HepG2 (cell line): ENCODE results near the gene TNFAIP8L3. TPM values are rescaled to one million over a fixed set of nuclear protein-coding genes. Genes with fewer than 3 reads are reported as not detected.
"Not testable (repeated sequence)": the region's sequence is repeated elsewhere in the genome, so short reads cannot be mapped to it uniquely, and the experiment has no call there.

ENCODE experiments used
- ATAC-seq: fragments of 200-7000 bp; cut with Tn5 transposase; 3 replicates; pipeline ENCODE4 v1.9.1; 2020; ENCODE audit warnings: mild to moderate bottlenecking, moderate library complexity
- BruUV-seq: library from RNA; stranded (reverse); fragments of 400-500 nt; replicated peaks from 2 replicates; lab custom pipeline; 2021; lab: Mats Ljungman, UMichigan
- CTCF ChIA-PET: fragments of 300-600 bp; formaldehyde crosslinking; extraction: SDS; loops from one replicate; lab custom pipeline; 2021; ENCODE audit warnings: low total read pairs, inconsistent platforms, low intra/inter-chr PET ratio; lab: Yijun Ruan, JAX
- POLR2A ChIA-PET: fragments of 350-600 bp; sonication (Branson Sonifier 250); formaldehyde crosslinking; loops from one replicate; lab custom pipeline; 2020; ENCODE audit warnings: antibody characterized with exemption, inconsistent platforms; lab: Yijun Ruan, JAX
- DNase-seq: peaks from one replicate; pipeline ENCODE4 v3.0.0-alpha.2; 2015; ENCODE audit warnings: low spot score
- FAIRE-seq: peaks from 3 replicates; lab custom pipeline; 2011; peaks lifted over from hg19 to GRCh38; lab: Jason Lieb, UNC
- H2AFZ ChIP-seq: one replicate; pipeline ENCODE4 v1.6.1; 2011; ENCODE audit warnings: low read length, inconsistent platforms
- H3K27ac ChIP-seq: fragments of 300-600 bp; 3 replicates; pipeline ENCODE4 v1.8.0; 2011; ENCODE audit warnings: mixed run types, mild to moderate bottlenecking, mixed read lengths, low read length, inconsistent platforms; ENCODE audit not compliant: insufficient read depth; ENCODE audit errors: extremely low read length
- H3K27me3 ChIP-seq, 2 experiments: fragments of 200-600 bp in 1 of 2; 2 replicates in 1 of 2; 3 replicates in 1 of 2; pipeline versions ENCODE4 v1.6.0 to v1.8.0; 2011; ENCODE audit warnings: low read length in 2 of 2, mild to moderate bottlenecking in 2 of 2, moderate library complexity in 2 of 2, inconsistent platforms in 1 of 2; ENCODE audit not compliant: insufficient read depth in 2 of 2, control insufficient read depth in 1 of 2
- H3K36me3 ChIP-seq, 2 experiments: fragments of 200-600 bp in 1 of 2; replicated peaks in 1 of 2; 2 replicates in 1 of 2; 3 replicates in 1 of 2; pipeline versions ENCODE4 v1.5.1 to v1.8.0; 2011; ENCODE audit warnings: low read length in 2 of 2, inconsistent platforms in 1 of 2; ENCODE audit not compliant: insufficient read depth in 2 of 2, control insufficient read depth in 1 of 2
- H3K4me1 ChIP-seq: 2 replicates; pipeline ENCODE4 v1.5.1; 2012; ENCODE audit warnings: low read length, inconsistent platforms; ENCODE audit not compliant: insufficient read depth
- H3K4me2 ChIP-seq: 2 replicates; pipeline ENCODE4 v1.6.0; 2011; ENCODE audit warnings: low read depth, low read length, inconsistent platforms
- H3K4me3 ChIP-seq, 3 experiments: fragments of 200-600 bp in 1 of 3; sonication (generic), shearing (Covaris generic) in 1 of 3; replicated peaks in 1 of 3; 2 replicates each; pipeline ENCODE4 v1.5.1; 2011 to 2016; ENCODE audit warnings: low read length in 3 of 3, inconsistent platforms in 2 of 3, low read depth in 2 of 3, mild to moderate bottlenecking in 2 of 3, control low read depth in 1 of 3, mixed read lengths in 1 of 3; ENCODE audit not compliant: insufficient read depth in 1 of 3
- H3K79me2 ChIP-seq: one replicate; pipeline ENCODE4 v1.6.1; 2011; ENCODE audit warnings: low read length, inconsistent platforms; ENCODE audit not compliant: insufficient read depth
- H3K9ac ChIP-seq: 2 replicates; pipeline ENCODE4 v1.6.0; 2011; ENCODE audit warnings: mild to moderate bottlenecking, low read depth, low read length, inconsistent platforms; ENCODE audit not compliant: insufficient read depth
- H3K9me3 ChIP-seq: 2 replicates; pipeline ENCODE4 v1.5.1; 2012; ENCODE audit warnings: mild to moderate bottlenecking, low read length
- H4K20me1 ChIP-seq: 2 replicates; pipeline ENCODE4 v1.6.0; 2011; ENCODE audit warnings: inconsistent platforms, mild to moderate bottlenecking, low read length, moderate library complexity; ENCODE audit not compliant: insufficient read depth
- BCL3 ChIP-seq: sonication (generic); formaldehyde crosslinking; IDR thresholded peaks from 2 replicates; pipeline ENCODE4 v1.5.1; 2020; ENCODE audit warnings: mild to moderate bottlenecking, missing genetic modification reagents, moderate library complexity
- CENPBD1 ChIP-seq: sonication (generic); formaldehyde crosslinking; IDR thresholded peaks from 2 replicates; pipeline ENCODE4 v1.8.0; 2022; ENCODE audit warnings: missing genetic modification reagents, low read depth, mild to moderate bottlenecking, borderline replicate concordance
- JUNB ChIP-seq: sonication (generic); formaldehyde crosslinking; IDR thresholded peaks from 2 replicates; pipeline ENCODE4 v1.8.0; 2022; ENCODE audit warnings: missing genetic modification reagents, mild to moderate bottlenecking, borderline replicate concordance
- MED8 ChIP-seq: sonication (generic); formaldehyde crosslinking; IDR thresholded peaks from 2 replicates; pipeline ENCODE4 v1.8.1; 2023; ENCODE audit warnings: mild to moderate bottlenecking, missing genetic modification reagents; ENCODE audit not compliant: insufficient replicate concordance
- ZBTB37 ChIP-seq: sonication (generic); formaldehyde crosslinking; IDR thresholded peaks from 2 replicates; pipeline ENCODE4 v1.4.0; 2020; ENCODE audit warnings: mild to moderate bottlenecking, missing genetic modification reagents
- ZMYM4 ChIP-seq: sonication (generic); formaldehyde crosslinking; IDR thresholded peaks from 2 replicates; pipeline ENCODE4 v1.8.1; 2023; ENCODE audit warnings: mild to moderate bottlenecking, missing genetic modification reagents
- ZNF234 ChIP-seq: sonication (generic); formaldehyde crosslinking; conservative IDR thresholded peaks from 2 replicates; pipeline ENCODE4 v1.5.1; 2020; ENCODE audit warnings: mild to moderate bottlenecking, missing genetic modification reagents
- ZNF776 ChIP-seq: sonication (generic); formaldehyde crosslinking; IDR thresholded peaks from 2 replicates; pipeline ENCODE4 v1.4.0; 2020; ENCODE audit warnings: mild to moderate bottlenecking, missing genetic modification reagents
- WGBS: methylation state at CpG from one replicate; pipeline ENCODE4 v1.1.6; 2017; ENCODE audit warnings: low lambda C conversion rate; 5-methylcytosine and 5-hydroxymethylcytosine counted together
- in situ Hi-C: cut with HindIII; loops from 2 replicates; pipeline ENCODE4 v1.10.0; 2017; ENCODE audit warnings: low pct_unique_long_range_greater_than_20kb; ENCODE audit not compliant: extremely low pct_ligation_motif_present
- intact Hi-C: fragments of 100-400 bp; cut with micrococcal nuclease; formaldehyde crosslinking; loops from one replicate; pipeline ENCODE4 v1.10.0; 2022; ENCODE audit not compliant: unreplicated experiment
- polyA plus RNA-seq, 8 experiments: library from polyadenylated mRNA; depleted of rRNA in 3 of 8; stranded (reverse) in 7 of 8; unstranded in 1 of 8; fragments of >200 nt; fragmentation: Illumina TruSeq in 4 of 8; extraction: Trizol in 4 of 8; gene quantifications; 2 replicates each; pipeline versions ENCODE4 v1.2.1 to v1.2.3, GENCODE V29; 2011 to 2016; ENCODE audit warnings: low read depth in 4 of 8, missing spikeins in 1 of 8, mixed read lengths in 1 of 8; ENCODE audit not compliant: insufficient read depth in 1 of 8
- total RNA-seq, 5 experiments: library from RNA; depleted of rRNA; stranded (reverse); fragments of >200 nt; fragmentation: Illumina TruSeq; extraction: Trizol; gene quantifications; 2 replicates each; pipeline ENCODE4 v1.2.3, GENCODE V29; 2016; ENCODE audit warnings: low read depth in 1 of 5
- TF ChIP-seq, protein P1 (sequence below): sonication (generic); formaldehyde crosslinking; IDR thresholded peaks from 2 replicates; pipeline ENCODE4 v1.4.0; 2020; ENCODE audit warnings: mild to moderate bottlenecking, missing genetic modification reagents
- TF ChIP-seq, protein P2 (sequence below): IDR thresholded peaks from 2 replicates; pipeline ENCODE4 v1.6.1; 2016; ENCODE audit warnings: missing compliant biosample characterization, missing genetic modification reagents, borderline replicate concordance

The TNFAIP8L3 gene
- total and polyA plus RNA-seq, 2 of the 13 experiments (the other 11 are each of a cell fraction or from before 2014, with no cell fraction given) = 0.15 to 4.0 TPM

- TF ChIP-seq ZBTB37 (no peak), MED8 (CRISPR knock-in tag) (no peak), ZMYM4 (no peak), JUNB (CRISPR knock-in tag) (no peak), ZNF234 (CRISPR knock-in tag) (no peak)
Observed at GRCh38 chr15:51144021-51144532, 49.4 kb upstream of the TNFAIP8L3 start (continued).

GRCh38 chr15:51140347-51140746 lies 45.6 kb upstream of the TNFAIP8L3 start:
- in situ Hi-C loops, ATAC-seq, H3K4me3 ChIP-seq, H2AFZ ChIP-seq, intact Hi-C loops, H3K9me3 ChIP-seq, H3K36me3 ChIP-seq, H3K27me3 ChIP-seq, BruUV-seq, DNase-seq, H3K27ac ChIP-seq, H3K79me2 ChIP-seq, H3K4me2 ChIP-seq, H3K9ac ChIP-seq, H4K20me1 ChIP-seq, H3K4me1 ChIP-seq, POLR2A ChIA-PET, FAIRE-seq, CTCF ChIA-PET: not testable (repeated sequence)
- 92% methylated on average over 2 of the region's 2 CpGs for WGBS

DNA sequence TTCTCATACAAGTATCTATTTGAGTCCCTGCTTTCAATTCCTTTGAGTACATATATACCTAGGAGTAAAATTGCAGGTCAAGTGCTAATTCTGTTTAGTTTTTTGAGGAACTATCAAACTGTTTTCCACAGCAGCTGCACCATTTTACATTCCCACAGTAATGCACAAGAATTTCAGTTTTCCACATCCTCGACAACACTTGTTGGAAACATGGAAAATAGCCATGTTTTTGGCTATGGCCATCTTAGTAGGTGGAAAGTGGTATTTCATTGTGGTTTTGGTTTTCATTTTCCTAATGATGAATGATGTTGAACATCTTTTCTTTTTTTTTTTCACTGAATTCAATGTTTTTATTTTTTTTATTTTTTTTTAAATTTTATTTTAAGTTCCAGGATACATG lies 44.4 kb upstream of the TNFAIP8L3 start:
- WGBS = 100% methylated on average over 1 of the region's 1 CpG
- no peaks in the 10 kb centered on the region for H3K27me3 ChIP-seq
- no peak for ATAC-seq
- in situ Hi-C loops = no loop called here
- no peaks in the 10 kb centered on the region for H3K9me3 ChIP-seq
- no peak overlapping the region for H3K9ac ChIP-seq
- no peaks in the 10 kb centered on the region for H3K4me1 ChIP-seq
- no peak for DNase-seq
- no peaks in the 10 kb centered on the region; a peak in 1 of 5 replicates for H3K36me3 ChIP-seq
- no peak overlapping the region for H3K27ac ChIP-seq
- FAIRE-seq = no peak
- H3K4me2 ChIP-seq = no peak overlapping the region
- no peak overlapping the region for H2AFZ ChIP-seq
- intact Hi-C loops = no loop called here
- ChIA-PET CTCF (no interaction called here), POLR2A (no interaction called here)
- H3K4me3 ChIP-seq = no peak overlapping the region
- H3K79me2 ChIP-seq = no peaks in the 10 kb centered on the region
- no TSS peak for BruUV-seq
- H4K20me1 ChIP-seq = no peaks in the 10 kb centered on the region; the same call in 1 of the 2 replicates
- TF ChIP-seq BCL3 (CRISPR knock-in tag) (no peak), ZNF776 (CRISPR knock-in tag) (no peak), CENPBD1 (CRISPR knock-in tag) (no peak)
- TF ChIP-seq, protein P1, sequence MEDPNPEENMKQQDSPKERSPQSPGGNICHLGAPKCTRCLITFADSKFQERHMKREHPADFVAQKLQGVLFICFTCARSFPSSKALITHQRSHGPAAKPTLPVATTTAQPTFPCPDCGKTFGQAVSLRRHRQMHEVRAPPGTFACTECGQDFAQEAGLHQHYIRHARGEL = no peak
- TF ChIP-seq, protein P2, sequence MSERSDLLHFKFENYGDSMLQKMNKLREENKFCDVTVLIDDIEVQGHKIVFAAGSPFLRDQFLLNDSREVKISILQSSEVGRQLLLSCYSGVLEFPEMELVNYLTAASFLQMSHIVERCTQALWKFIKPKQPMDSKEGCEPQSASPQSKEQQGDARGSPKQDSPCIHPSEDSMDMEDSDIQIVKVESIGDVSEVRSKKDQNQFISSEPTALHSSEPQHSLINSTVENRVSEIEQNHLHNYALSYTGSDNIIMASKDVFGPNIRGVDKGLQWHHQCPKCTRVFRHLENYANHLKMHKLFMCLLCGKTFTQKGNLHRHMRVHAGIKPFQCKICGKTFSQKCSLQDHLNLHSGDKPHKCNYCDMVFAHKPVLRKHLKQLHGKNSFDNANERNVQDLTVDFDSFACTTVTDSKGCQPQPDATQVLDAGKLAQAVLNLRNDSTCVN (CRISPR knock-in tag) = no peak
